GM21576 (cell line): Measurements from ENCODE around the gene TICAM2.

Source experiments
- ATAC-seq: cut with Tn5 transposase; IDR thresholded peaks from one replicate; pipeline ENCODE4 v1.9.1; 2021; ENCODE audit warnings: mild to moderate bottlenecking, moderate library complexity; ENCODE audit not compliant: unreplicated experiment

Gene TICAM2

GRCh38 chr5:115541611-115542010 is 60.7 kb downstream of the TICAM2 start:
- ATAC-seq, result no peak

GRCh38 chr5:115535479-115536035 is 66.7 kb downstream of the TICAM2 start:
- ATAC-seq, result no peak

- ATAC-seq, result no peak
Observed at GRCh38 chr5:115532517-115532916, 69.8 kb downstream of the TICAM2 start.

GRCh38 chr5:115531787-115532367 is 70.4 kb downstream of the TICAM2 start:
- ATAC-seq, result no peak

- ATAC-seq, result no peak
Observed at GRCh38 chr5:115531380-115531779, 70.9 kb downstream of the TICAM2 start.

GRCh38 chr5:115530426-115530825 is 71.9 kb downstream of the TICAM2 start:
- no peak for ATAC-seq
